SHP77 treated with DMSO at 0.1 percent for 48 hours (cell line): ENCODE data around the gene ARRDC5.
"Not testable (repeated sequence)": the region's sequence is repeated elsewhere in the genome, so short reads cannot be mapped to it uniquely, and the experiment has no call there.

Source experiments
- DNase-seq: peaks from one replicate; lab custom pipeline; 2025; lab: John Stamatoyannopoulos, UW

Gene ARRDC5

GRCh38 chr19:4909897-4910593 lies 7.3 kb upstream of the ARRDC5 start:
- DNase-seq, result peak; percentile 58

DNA sequence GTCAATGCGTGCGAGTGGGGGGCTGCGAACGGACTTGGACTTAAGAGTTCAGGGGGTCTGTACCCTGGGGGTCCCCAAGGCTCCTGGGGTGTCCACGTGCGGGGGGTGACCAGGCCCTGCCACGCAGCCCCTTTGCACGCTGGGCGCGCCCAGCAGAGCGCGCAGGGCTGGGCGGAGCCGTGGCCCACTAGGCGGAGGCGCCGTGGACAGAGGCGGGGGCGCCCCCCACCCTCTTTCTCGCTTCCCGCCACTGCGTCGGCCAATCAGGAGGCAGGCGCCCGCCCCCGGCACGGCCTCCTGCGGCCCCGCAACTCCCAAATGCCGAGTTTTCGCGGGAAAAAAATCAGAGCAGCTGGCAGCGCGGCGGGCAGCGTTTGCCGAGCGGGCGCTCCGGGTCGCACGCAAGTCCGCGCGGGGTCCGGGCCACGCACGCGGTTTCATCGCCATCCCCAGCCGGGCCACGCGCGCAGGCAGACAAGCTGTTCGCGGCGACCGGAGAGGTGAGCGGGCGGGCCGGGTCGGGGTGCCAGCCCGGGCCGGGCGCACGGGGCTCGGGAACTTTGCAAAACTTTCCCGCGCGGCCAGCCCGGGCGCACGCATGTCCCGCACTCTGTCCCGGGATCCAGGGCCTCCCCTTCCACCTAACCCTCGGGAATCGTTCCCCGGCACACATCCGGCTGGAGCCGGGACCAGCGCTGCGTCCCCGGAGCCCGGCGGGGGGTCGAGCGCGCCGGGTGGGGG lies 6.6 kb upstream of the ARRDC5 start, which contains the start of gene UHRF1:
TSS of gene UHRF1 (plus strand) at position 346 of the 741 bp plus-strand sequence. CDS start 1,385 bp downstream, outside the sequence.
- DNase-seq, result no peak

GRCh38 chr19:4908781-4909155 lies 6.1 kb upstream of the ARRDC5 start:
- DNase-seq, result no peak

DNA sequence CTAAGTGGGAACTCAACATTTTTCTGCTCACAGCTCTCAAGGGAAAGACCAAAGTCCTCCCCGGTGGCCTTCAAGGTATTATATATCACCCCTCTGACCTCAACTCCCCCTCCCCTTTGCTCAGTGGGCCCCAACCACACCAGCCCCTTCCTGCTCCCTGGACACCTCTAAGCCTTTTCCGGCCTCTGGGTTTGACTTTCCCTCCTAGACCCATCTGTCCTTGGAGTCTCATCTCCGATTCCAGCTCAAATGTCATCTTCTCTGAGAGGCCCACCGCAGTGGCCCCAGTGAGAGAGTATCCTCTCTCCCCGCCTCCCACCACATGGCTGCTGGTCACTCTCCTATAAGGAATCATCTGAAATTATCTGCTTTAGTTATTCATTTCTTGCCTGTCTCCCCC lies 5.7 kb upstream of the ARRDC5 start:
- no peak for DNase-seq

DNA sequence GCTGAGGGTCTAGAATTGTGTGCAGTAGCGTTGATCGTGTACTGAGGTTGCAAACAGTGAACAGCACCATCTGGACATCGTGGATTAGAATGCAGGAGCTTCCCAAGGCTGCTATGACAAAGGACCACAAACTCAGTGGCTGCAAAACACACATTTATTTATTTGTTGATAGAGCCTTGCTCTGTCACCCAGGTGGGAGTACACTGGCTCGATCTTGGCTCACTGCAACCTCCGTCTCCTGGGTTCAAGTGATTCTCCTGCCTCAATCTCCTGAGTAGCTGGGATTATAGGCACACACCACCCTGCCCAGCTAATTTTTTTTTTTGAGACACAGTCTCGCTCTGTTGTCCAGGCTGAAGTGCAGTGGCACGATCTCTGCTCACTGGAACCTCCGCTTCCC lies 4.3 kb upstream of the ARRDC5 start:
- no peak for DNase-seq

DNA sequence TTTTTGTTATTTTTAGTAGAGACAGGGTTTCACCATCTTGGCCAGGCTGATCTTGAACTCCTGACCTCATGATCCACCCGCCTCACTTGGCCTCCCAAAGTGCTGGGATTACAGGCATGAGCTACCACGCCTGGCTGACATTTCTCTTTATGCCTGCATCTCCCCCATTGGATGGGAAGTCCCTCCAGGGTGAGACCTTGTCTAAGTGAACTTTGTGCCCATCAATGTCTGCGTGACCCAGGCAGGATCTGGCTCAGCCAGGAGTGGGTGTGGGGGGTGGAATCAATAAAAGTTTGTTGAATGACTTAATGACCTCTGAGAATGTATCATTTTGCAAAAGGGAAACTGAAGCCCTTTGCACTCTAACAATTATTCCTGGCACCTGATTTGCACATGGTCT lies 1.8 kb upstream of the ARRDC5 start:
- no peak for DNase-seq

DNA sequence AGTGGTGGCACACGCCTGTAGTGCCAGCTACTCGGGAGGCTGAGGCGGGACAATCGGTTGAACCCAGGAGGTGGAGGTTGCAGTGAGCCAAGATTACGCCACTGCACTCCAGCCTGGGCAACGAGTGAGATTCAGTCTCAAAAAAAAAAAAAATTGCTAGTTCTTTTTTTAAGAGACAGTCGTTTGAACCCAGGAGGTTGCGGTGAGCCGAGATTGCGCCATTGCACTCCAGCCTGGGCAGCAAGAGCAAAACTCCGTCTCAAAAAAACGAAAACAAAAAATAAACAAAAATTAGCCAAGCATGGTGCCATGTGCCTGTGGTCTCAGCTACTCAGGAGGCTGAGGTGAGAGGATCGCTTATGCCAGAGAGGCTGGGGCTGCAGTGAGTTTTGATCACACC lies 1.8 kb downstream of the ARRDC5 start:
- not testable (repeated sequence) for DNase-seq

- DNase-seq, result no peak
Observed at GRCh38 chr19:4897146-4897545, 5.5 kb downstream of the ARRDC5 start.

- DNase-seq, result no peak
Observed at GRCh38 chr19:4896372-4896771, 6.3 kb downstream of the ARRDC5 start.

GRCh38 chr19:4892962-4893361 lies 9.7 kb downstream of the ARRDC5 start:
- DNase-seq, result not testable (repeated sequence)

GRCh38 chr19:4891066-4891465 lies 11.6 kb downstream of the ARRDC5 start:
- no peak for DNase-seq

DNA sequence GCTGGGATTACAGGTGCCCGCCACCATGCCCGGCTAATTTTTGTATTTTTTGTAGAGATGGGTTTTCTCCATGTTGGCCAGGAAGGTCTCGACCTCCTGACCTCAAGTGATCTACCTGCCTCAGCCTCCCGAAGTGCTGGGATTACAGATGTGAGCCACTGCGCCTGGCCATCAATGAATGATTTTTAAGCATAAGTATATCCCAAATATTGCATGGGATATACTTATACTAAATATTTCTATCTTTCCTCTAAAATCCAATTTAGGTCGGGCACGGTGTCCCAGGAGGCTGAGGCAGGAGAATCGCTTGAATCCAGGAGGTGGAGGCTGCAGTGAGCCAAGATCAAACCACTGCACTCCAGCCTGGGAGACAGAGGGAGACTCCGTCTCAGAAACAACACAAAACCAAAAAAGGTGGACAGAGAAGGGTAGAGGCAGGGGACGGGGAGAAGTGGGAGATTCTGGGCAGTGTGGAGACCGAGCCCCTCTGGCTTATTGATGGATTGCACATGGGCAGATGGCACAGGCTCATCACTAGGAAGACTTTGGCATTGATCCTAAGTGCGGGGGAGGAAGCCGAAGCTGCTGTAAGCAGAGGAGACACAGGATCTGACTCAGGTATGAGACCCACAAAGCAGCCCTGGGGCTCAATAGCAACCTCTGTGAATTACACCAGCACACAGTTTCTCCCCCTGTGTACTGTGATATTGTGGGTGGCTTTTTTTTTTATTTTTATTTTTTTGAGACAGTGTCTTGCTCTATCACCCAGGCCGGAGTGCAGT lies 13.5 kb downstream of the ARRDC5 start:
- DNase-seq, result no peak

DNA sequence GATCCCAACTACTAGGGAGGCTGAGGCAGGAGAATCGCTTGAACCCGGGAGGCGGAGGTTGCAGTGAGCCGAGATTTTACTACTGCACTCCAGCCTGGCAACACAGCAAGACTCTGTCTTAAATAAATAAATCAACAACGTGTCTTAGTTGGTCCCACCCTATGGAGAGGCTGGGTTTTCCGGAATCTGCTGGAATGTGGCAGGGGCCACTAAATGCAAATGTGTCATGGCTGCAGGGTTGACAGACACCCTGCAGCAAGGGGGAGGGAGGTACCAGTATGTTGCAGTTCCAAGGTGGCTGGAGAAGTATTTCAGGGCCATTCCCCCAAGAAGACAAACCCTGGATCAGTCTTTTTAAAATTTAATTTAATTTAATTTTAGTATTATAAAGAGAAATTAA lies 14.9 kb downstream of the ARRDC5 start:
- not testable (repeated sequence) for DNase-seq

DNA sequence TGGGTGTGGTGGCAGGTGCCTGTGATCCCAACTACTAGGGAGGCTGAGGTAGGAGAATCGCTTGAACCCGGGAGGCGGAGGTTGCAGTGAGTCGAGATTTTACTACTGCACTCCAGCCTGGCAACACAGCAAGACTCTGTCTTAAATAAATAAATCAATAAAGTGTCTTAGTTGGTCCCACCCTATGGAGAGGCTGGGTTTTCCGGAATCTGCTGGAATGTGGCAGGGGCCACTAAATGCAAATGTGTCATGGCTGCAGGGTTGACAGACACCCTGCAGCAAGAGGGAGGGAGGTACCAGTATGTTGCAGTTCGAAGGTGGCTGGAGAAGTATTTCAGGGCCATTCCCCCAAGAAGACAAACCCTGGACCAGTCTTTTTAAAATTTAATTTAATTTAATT lies 17.7 kb downstream of the ARRDC5 start:
- DNase-seq, result not testable (repeated sequence)

GRCh38 chr19:4882874-4883273 lies 19.8 kb downstream of the ARRDC5 start:
- not testable (repeated sequence) for DNase-seq

- DNase-seq, result no peak
Observed at GRCh38 chr19:4879041-4879440, 23.7 kb downstream of the ARRDC5 start.

- DNase-seq, result no peak
Observed at GRCh38 chr19:4878491-4878968, 24.2 kb downstream of the ARRDC5 start.

GRCh38 chr19:4877753-4878490 lies 24.8 kb downstream of the ARRDC5 start:
- DNase-seq, result no peak

DNA sequence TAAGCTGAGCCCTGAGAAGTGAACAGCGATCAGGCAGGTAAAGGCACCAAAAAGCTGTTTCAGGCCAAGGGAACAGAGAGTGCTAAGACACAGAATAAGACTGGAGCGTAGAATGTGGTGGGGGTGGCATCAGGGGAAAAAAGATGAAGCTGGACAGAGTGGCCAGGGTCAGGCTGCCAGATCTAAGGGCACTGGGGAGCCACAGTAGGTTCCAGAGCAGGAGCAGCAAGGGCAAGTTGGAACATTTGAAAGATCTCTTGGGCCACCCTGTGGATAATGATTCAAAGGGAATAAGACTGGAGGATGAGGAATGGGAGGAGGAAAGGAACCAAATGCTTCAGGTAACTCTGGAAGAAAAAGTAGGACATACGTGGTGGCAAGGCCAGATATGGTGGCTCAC lies 28.8 kb downstream of the ARRDC5 start:
- no peak for DNase-seq

DNA sequence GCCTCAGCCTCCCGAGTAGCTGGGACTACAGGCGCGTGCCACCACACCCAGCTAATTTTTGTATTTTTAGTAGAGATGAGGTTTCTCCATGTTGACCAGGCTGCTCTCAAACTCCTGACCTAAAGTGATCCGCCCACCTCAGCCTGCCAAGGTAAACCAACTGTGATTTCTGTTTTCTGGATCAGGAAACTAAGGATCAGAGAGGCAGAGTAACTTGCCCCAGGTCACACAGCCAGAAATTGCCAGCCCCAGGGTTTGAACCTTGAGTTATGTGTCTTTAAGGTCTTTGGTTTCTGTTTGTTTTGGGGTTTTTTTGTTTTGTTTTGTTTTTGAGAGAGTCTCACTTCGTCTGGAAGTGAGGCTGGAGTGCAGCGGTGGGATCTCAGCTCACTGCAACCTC lies 31.0 kb downstream of the ARRDC5 start:
- no peak for DNase-seq

DNA sequence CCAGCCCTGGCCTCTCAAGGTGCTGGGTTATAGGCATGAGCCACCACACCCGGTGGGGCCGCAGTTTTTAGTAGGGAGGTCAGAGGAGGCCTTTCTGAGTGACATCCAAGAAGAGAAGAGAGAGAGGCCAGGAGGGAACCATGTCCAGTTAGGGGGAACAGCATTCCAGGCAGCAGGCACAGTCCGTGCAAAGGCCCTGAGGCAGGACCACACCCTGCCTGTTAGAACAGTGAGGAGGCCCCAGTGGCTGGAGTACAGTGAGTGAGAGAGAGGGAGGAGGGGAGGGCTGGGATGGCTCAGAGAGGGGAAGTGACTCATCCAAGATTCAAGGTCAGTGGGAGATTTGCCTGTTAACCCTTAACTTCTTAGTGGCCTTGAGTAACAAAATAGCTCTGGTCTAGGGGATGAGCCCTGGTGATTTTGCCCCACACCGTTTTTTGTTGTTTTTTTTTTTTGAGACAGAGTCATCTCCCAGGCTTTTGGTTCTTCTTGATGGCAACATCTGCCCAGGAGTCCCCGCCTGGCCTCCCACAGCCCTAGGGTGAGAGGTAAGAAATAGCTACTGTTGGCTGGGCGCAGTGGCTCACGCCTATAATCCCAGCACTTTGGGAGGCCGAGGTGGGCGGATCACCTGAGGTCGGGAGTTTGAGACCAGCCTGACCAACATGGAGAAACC lies 32.5 kb downstream of the ARRDC5 start:
- no peak for DNase-seq
